GM18909 (cell line): Measurements from ENCODE around the gene ANKMY1.

ENCODE experiments used
- ATAC-seq: cut with Tn5 transposase; IDR thresholded peaks from one replicate; pipeline ENCODE4 v1.9.1; 2021; ENCODE audit warnings: mild to moderate bottlenecking; ENCODE audit not compliant: unreplicated experiment, poor library complexity

The ANKMY1 gene

GRCh38 chr2:240452462-240453256 lies 105.1 kb downstream of the ANKMY1 start:
- no peak for ATAC-seq

GRCh38 chr2:240451791-240452461 lies 105.9 kb downstream of the ANKMY1 start:
- ATAC-seq = no peak

GRCh38 chr2:240451108-240451611 lies 106.6 kb downstream of the ANKMY1 start:
- ATAC-seq = no peak

- no peak for ATAC-seq
Observed at GRCh38 chr2:240450532-240451107, 107.2 kb downstream of the ANKMY1 start.

- no peak for ATAC-seq
Observed at GRCh38 chr2:240449764-240450531, 107.8 kb downstream of the ANKMY1 start.

GRCh38 chr2:240448387-240449274 lies 109.2 kb downstream of the ANKMY1 start:
- ATAC-seq = no peak

GRCh38 chr2:240447934-240448333 lies 109.9 kb downstream of the ANKMY1 start:
- ATAC-seq = no peak

- no peak for ATAC-seq
Observed at GRCh38 chr2:240447331-240447730, 110.5 kb downstream of the ANKMY1 start.

- no peak for ATAC-seq
Observed at GRCh38 chr2:240446664-240447175, 111.1 kb downstream of the ANKMY1 start.

GRCh38 chr2:240445961-240446663 lies 111.7 kb downstream of the ANKMY1 start:
- ATAC-seq = no peak

- no peak for ATAC-seq
Observed at GRCh38 chr2:240444464-240444863, 113.3 kb downstream of the ANKMY1 start.

GRCh38 chr2:240443891-240444301 lies 113.9 kb downstream of the ANKMY1 start:
- ATAC-seq = no peak

GRCh38 chr2:240442891-240443715 lies 114.7 kb downstream of the ANKMY1 start:
- ATAC-seq = no peak

- ATAC-seq = no peak
Observed at GRCh38 chr2:240441993-240442411, 115.8 kb downstream of the ANKMY1 start.

- no peak for ATAC-seq
Observed at GRCh38 chr2:240441326-240441992, 116.3 kb downstream of the ANKMY1 start.

GRCh38 chr2:240440704-240441320 lies 117.0 kb downstream of the ANKMY1 start:
- no peak for ATAC-seq

- no peak for ATAC-seq
Observed at GRCh38 chr2:240440251-240440650, 117.5 kb downstream of the ANKMY1 start.
